ENCODE results near the gene MPP3. TPM values are rescaled to one million over a fixed set of nuclear protein-coding genes. Genes with fewer than 3 reads are reported as not detected.

Gene MPP3
- total and polyA plus RNA-seq, 10 of the 15 experiments (the other 5 are each of a cell fraction or from before 2014, with no cell fraction given): not detected

GRCh38 chr17:43779145-43780125 is 53.5 kb downstream of the MPP3 start (continued):
- TF ChIP-seq, protein P1, sequence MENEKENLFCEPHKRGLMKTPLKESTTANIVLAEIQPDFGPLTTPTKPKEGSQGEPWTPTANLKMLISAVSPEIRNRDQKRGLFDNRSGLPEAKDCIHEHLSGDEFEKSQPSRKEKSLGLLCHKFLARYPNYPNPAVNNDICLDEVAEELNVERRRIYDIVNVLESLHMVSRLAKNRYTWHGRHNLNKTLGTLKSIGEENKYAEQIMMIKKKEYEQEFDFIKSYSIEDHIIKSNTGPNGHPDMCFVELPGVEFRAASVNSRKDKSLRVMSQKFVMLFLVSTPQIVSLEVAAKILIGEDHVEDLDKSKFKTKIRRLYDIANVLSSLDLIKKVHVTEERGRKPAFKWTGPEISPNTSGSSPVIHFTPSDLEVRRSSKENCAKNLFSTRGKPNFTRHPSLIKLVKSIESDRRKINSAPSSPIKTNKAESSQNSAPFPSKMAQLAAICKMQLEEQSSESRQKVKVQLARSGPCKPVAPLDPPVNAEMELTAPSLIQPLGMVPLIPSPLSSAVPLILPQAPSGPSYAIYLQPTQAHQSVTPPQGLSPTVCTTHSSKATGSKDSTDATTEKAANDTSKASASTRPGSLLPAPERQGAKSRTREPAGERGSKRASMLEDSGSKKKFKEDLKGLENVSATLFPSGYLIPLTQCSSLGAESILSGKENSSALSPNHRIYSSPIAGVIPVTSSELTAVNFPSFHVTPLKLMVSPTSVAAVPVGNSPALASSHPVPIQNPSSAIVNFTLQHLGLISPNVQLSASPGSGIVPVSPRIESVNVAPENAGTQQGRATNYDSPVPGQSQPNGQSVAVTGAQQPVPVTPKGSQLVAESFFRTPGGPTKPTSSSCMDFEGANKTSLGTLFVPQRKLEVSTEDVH (IDR thresholded peaks at IDR 0.05; ENCODE audit: low read depth, partially characterized antibody): no peak
- TF ChIP-seq, protein P2, sequence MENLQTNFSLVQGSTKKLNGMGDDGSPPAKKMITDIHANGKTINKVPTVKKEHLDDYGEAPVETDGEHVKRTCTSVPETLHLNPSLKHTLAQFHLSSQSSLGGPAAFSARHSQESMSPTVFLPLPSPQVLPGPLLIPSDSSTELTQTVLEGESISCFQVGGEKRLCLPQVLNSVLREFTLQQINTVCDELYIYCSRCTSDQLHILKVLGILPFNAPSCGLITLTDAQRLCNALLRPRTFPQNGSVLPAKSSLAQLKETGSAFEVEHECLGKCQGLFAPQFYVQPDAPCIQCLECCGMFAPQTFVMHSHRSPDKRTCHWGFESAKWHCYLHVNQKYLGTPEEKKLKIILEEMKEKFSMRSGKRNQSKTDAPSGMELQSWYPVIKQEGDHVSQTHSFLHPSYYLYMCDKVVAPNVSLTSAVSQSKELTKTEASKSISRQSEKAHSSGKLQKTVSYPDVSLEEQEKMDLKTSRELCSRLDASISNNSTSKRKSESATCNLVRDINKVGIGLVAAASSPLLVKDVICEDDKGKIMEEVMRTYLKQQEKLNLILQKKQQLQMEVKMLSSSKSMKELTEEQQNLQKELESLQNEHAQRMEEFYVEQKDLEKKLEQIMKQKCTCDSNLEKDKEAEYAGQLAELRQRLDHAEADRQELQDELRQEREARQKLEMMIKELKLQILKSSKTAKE (IDR thresholded peaks at IDR 0.05; ENCODE audit: low read depth, poor library complexity, severe bottlenecking): no peak
- no peak for TF ChIP-seq SREBF1 (IDR thresholded peaks at IDR 0.05; ENCODE audit: low read length)

Data from GM12878 (cell line).